Embryonic facial prominence (tissue), 1 donor: Measurements from ENCODE around the gene LRP5.

ENCODE experiments used
- DNase-seq: peaks from one replicate; pipeline ENCODE4 v3.0.0-alpha.2; 2016; ENCODE audit errors: extremely low spot score

Gene LRP5

DNA sequence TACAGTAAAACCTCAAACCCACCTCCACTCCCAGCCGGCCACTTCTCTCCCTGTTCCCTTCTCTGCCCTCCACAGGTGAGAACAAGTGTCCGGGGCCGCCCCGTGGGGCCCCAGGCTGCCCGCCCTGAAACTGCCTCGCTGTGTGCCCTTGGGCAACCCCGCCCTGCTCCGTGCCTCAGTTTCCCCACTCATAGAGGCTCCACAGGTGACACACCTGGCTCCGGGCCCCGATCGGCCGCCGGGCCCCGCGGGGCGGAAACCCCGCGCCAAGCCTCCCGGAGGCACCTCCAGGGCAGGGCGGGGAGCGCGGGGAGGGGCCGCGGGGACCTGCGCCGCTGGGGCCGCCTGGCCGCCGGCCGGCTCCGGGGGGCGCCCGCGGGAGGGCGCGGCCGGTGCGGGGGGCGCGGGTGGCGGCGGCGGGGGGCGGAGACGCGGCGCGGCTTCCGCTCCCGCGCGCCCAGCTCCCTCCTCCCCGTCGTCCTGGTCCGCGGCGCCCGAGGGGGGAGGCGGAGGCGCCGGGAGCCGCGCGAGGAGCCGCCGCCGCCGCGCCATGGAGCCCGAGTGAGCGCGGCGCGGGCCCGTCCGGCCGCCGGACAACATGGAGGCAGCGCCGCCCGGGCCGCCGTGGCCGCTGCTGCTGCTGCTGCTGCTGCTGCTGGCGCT is at the start of gene LRP5:
Gene LRP5, plus strand, starts transcription at position 475 of the 663 bp plus-strand sequence. Its CDS starts 124 bp downstream, at position 599.
- no peak for DNase-seq

DNA sequence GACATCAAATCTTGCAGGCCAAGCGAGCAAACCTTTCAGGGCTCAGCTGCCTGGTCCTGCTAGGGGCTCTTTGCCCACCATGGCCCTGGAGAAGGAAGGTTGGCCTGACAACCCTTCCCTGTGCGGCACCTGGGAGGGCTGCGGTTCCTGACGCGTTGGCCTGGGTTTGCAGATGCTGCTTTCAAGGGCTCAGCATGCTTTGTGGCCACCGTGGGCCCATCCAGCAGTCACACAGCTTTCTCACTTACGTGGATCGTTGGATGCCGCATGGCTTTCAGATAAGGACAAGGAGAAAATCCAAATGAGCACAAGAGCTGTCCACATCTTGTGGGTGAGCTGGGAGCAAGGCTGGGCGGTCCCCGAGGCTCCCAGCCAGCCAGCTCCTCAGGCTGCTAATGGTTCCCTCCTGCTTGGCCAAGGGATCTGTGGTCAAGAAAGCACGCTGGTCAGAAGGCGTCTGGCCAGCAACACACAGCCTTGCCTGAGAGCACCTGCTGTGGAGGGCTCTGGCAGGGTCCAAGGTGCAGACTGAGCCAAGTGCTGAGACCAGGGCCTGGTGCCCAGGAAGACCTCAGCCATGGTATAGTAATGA is 48.9 kb upstream of the LRP5 start:
- DNase-seq = no peak

DNA sequence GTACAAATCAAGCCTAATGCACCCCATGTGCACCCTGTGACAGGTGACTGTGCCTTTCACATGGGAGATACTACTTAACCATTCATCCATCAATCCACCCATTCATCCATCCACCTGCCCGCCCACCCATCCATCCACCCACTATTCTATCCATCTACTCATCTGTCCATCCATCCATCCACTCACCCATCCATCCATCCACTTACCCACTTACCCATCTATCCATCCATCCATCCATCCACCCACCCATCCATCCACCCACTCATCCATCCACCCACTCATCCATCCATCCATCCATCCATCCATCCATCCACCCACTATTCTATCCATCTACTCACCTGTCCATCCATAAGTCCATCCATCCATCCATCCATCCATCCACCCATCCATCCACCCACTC is 48.1 kb upstream of the LRP5 start:
- DNase-seq = no peak

- no peak for DNase-seq
These were observed 47.5 kb upstream of the LRP5 start for GRCh38 chr11:68264741-68265540.

GRCh38 chr11:68266121-68266891 is 46.1 kb upstream of the LRP5 start:
- DNase-seq = no peak

- DNase-seq = no peak
These were observed 45.2 kb upstream of the LRP5 start for GRCh38 chr11:68266936-68267880.

GRCh38 chr11:68267881-68268240 is 44.5 kb upstream of the LRP5 start:
- no peak for DNase-seq

DNA sequence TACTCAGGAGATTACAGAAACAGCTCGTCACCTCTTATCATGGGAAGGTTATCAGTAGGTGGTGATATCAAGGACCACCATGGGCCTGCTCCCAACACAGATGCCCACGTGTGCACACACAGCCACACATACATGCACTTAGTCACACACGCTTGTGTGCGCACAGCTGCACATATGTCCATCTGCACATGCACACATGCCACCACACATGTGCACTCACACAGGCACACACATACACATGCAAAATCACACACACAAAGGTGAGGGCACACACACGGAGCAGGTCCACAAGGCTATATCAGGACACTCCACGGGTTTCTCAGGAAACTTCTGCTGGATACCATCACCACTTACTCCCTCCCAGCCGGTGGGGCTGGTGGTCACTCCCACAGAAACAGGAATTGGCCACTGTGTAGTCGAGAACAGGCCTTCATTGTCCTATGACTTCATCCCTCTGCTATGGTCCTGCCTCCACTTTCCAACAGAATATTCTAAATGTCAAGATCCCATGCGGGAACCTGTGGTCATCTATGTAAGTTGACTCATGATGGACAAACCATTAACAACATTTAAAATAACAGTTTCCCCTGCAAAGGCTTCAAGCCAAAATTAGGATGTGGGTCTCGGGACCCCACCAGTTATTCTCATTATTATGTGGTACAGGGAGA is 42.8 kb upstream of the LRP5 start:
- no peak for DNase-seq

- no peak for DNase-seq
These were observed 42.0 kb upstream of the LRP5 start for GRCh38 chr11:68270196-68271022.

GRCh38 chr11:68271023-68271780 is 41.2 kb upstream of the LRP5 start:
- DNase-seq = peak; percentile 61

DNA sequence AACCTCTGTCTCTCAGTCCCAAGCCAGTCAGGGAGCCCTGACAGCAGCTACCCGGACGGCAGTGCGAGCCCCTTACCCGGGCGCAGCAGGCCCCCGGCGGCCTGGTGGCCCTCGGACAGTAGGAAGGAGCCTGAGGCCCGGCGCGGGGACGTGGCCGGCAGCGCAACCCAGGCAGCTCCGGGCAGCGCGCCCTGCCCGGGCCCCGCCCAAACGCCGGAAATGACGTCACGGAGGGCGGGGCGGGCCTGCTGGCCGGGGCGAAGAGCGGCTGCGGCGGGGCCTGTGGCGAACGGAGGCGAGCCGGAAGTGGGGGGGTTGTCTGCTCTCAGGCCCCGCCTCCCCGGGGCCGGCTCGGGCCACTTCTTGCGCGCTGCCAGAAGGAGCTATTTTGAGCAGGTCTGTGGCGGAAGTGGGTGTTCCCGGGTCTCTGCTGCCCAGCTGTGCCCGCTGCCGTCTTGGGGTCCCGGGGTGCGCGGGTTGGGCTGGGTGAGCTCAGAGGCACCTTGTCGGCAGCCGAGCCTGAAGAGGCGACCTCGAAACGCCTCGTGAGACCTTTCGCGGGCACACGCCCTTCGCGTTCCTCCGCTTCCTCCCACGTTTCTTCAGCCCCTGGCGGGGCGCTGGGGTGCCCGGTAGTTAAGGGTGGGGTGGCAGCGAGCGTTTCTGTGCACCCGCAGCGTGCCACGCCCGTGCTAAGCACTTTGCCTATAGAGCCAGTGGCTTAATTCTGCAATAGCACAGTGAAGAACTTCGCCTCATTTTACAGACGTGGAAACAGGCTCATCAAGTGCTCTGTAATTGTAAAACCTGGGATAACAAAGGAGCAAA is 40.4 kb upstream of the LRP5 start, which contains the start of gene C11orf24:
Gene C11orf24, minus strand, starts transcription at position 193 of the 828 bp plus-strand sequence. CDS start 8,206 bp downstream, outside the sequence.
- peak; percentile 92 for DNase-seq

- no peak for DNase-seq
These were observed 39.2 kb upstream of the LRP5 start for GRCh38 chr11:68273026-68273738.

- no peak for DNase-seq
These were observed 38.1 kb upstream of the LRP5 start for GRCh38 chr11:68274306-68274705.

DNA sequence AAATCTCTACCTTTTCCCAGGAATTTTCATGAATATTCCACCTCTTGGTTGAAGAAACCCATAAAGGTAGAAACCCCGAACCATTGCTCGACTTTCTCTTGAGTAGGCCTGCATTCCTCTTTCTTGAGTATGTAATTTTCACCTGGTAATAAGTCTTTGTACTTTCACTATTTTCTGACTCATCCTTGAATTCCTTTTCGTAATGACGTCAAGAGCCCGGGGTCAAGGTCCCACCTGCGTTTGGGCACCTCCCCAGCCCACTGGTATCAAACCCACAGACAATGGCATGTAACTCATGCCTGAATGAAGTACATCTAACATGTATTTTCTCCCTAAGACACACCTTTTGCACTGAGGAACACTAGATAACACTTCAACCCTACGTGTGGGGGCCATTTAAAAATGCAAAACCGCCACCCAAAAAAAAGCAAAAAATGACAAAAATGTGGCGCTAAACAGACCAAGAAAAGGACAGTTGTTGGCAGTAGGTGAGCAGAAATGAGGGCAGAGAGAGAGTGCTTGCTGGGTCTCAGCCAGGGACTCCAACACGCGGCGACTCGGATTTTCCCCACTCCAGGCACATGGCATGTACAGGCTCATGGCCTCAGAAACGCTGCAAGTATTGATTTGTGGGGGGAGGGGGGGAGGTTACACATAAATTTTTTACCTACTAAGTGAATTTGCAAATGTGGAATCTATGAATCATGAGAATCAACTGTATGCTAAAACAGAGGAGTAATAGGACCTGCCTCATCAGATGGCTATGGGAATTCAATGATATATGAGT is 36.5 kb upstream of the LRP5 start:
- no peak for DNase-seq

GRCh38 chr11:68276861-68277260 is 35.5 kb upstream of the LRP5 start:
- DNase-seq = no peak

GRCh38 chr11:68279676-68280075 is 32.7 kb upstream of the LRP5 start:
- DNase-seq = no peak
